IPS-20b (cell line): ENCODE results near the gene HELZ.

ENCODE experiments used
- H3K27ac ChIP-seq: one replicate; pipeline ENCODE4 v1.5.1; 2013; ENCODE audit warnings: low read length
- H3K27me3 ChIP-seq: 2 replicates; pipeline ENCODE4 v1.6.1; 2013; ENCODE audit warnings: mild to moderate bottlenecking, low read length, inconsistent platforms; ENCODE audit not compliant: insufficient read depth
- H3K36me3 ChIP-seq: 2 replicates; pipeline ENCODE4 v1.6.1; 2013; ENCODE audit warnings: low read depth, mild to moderate bottlenecking, inconsistent platforms, low read length, moderate library complexity; ENCODE audit not compliant: insufficient read depth
- H3K4me1 ChIP-seq: 2 replicates; pipeline ENCODE4 v1.6.1; 2013; ENCODE audit warnings: mild to moderate bottlenecking, control low read depth, inconsistent platforms, low read length, moderate library complexity; ENCODE audit not compliant: insufficient read depth
- H3K4me3 ChIP-seq: 2 replicates; pipeline ENCODE4 v1.5.1; 2013; ENCODE audit warnings: mild to moderate bottlenecking, low read length, inconsistent platforms
- H3K9ac ChIP-seq: 2 replicates; pipeline ENCODE4 v1.6.1; 2013; ENCODE audit warnings: low read depth, mild to moderate bottlenecking, inconsistent platforms, low read length, moderate library complexity
- H3K9me3 ChIP-seq: 2 replicates; pipeline ENCODE4 v1.6.1; 2013; ENCODE audit warnings: mild to moderate bottlenecking, low read depth, low read length, inconsistent platforms; ENCODE audit not compliant: insufficient read depth

Gene HELZ

GRCh38 chr17:67059372-67059771 lies 185.6 kb downstream of the HELZ start:
- Histone ChIP-seq H3K36me3 (no peaks in the 10 kb centered on the region), H3K4me1 (no peaks in the 10 kb centered on the region), H3K9ac (no peak overlapping the region), H3K9me3 (no peaks in the 10 kb centered on the region), H3K27ac (no peak overlapping the region), H3K27me3 (no peaks in the 10 kb centered on the region), H3K4me3 (no peak overlapping the region)

GRCh38 chr17:67058036-67058435 lies 187.0 kb downstream of the HELZ start:
- Histone ChIP-seq H3K4me3 (no peak overlapping the region), H3K27ac (no peak overlapping the region), H3K4me1 (no peaks in the 10 kb centered on the region), H3K27me3 (no peaks in the 10 kb centered on the region), H3K36me3 (no peaks in the 10 kb centered on the region), H3K9me3 (no peaks in the 10 kb centered on the region), H3K9ac (no peak overlapping the region)

- no peak overlapping the region for H3K9ac ChIP-seq
- H3K4me3 ChIP-seq: no peak overlapping the region
- H3K36me3 ChIP-seq: no peaks in the 10 kb centered on the region
- H3K9me3 ChIP-seq: no peaks in the 10 kb centered on the region
- no peak overlapping the region for H3K27ac ChIP-seq
- no peaks in the 10 kb centered on the region for H3K27me3 ChIP-seq
- no peaks in the 10 kb centered on the region for H3K4me1 ChIP-seq
Observed at GRCh38 chr17:67056746-67057490, 188.1 kb downstream of the HELZ start.

DNA sequence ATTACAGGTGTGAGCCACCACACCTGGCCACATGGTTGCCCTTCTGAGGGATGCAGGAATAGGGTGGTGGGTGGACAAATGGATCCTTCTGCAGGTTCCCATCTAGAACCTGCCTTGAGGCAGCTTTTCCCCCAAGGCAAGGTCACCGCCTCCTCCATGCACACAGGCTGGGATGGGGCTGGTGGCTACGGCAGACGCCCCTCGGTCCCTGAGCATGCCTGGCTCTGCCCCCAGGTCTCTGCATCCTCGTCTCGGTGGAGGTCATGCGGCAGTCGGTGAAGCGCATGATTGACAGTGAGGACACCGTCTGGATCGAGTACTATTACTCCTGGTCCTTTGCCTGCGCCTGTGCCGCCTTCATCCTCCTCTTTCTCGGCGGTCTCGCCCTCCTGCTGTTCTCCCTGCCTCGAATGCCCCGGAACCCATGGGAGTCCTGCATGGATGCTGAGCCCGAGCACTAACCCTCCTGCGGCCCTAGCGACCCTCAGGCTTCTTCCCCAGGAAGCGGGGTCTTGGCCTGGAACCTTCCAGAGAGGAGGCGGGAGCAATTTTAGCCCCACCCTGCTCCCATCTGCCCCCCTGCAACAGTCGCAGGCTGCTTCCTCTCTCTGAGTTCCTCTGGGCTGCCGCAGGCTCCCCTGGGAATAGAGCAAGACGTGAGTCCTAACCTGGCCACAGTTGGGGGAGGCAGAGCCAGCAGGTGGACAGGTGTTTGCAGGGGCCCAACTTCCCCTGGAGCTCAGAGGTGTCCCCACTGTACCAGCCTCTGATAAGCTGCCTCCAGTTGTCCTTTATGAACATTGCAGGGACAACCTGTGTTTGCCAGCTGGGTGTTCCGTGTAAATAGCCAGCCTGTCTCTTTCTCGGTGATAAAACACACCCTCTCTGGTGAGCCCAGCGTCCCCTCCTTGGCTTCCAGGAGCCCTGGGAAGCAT lies 188.9 kb downstream of the HELZ start:
- Histone ChIP-seq H3K36me3 (no peaks in the 10 kb centered on the region), H3K4me1 (no peaks in the 10 kb centered on the region), H3K27me3 (no peaks in the 10 kb centered on the region), H3K27ac (no peak overlapping the region), H3K9ac (no peak overlapping the region), H3K9me3 (no peaks in the 10 kb centered on the region), H3K4me3 (no peak overlapping the region)

- Histone ChIP-seq H3K9ac (no peak overlapping the region), H3K9me3 (no peaks in the 10 kb centered on the region), H3K36me3 (no peaks in the 10 kb centered on the region)
Observed at GRCh38 chr17:67055041-67055443, 190.0 kb downstream of the HELZ start.

DNA sequence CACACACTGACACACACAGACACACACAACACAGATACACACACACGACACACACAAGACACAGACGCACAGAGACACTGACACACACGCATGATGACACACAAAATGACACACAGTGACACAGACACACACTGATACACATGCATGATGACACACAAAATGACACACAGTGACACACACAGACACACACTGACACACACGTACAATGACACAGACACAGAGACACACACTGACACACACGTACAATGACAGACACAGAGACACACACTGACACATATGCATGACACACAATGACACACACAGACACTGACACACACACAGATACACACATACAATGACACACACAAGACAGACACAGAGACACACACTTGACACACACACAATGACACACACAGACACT lies 190.4 kb downstream of the HELZ start:
- no peak overlapping the region for H3K4me3 ChIP-seq
- H3K27ac ChIP-seq: no peak overlapping the region
- H3K27me3 ChIP-seq: no peaks in the 10 kb centered on the region
- H3K9ac ChIP-seq: no peak overlapping the region
- peaks cover 2% of the 10 kb centered on the region; the same call in 1 of the 2 replicates for H3K9me3 ChIP-seq
- no peaks in the 10 kb centered on the region for H3K36me3 ChIP-seq
- H3K4me1 ChIP-seq: no peaks in the 10 kb centered on the region

More at GRCh38 chr17:67055041-67055443, 190.0 kb downstream of the HELZ start:
- H3K4me1 ChIP-seq: no peaks in the 10 kb centered on the region
- no peak overlapping the region for H3K4me3 ChIP-seq
- H3K27ac ChIP-seq: no peak overlapping the region
- no peaks in the 10 kb centered on the region for H3K27me3 ChIP-seq

DNA sequence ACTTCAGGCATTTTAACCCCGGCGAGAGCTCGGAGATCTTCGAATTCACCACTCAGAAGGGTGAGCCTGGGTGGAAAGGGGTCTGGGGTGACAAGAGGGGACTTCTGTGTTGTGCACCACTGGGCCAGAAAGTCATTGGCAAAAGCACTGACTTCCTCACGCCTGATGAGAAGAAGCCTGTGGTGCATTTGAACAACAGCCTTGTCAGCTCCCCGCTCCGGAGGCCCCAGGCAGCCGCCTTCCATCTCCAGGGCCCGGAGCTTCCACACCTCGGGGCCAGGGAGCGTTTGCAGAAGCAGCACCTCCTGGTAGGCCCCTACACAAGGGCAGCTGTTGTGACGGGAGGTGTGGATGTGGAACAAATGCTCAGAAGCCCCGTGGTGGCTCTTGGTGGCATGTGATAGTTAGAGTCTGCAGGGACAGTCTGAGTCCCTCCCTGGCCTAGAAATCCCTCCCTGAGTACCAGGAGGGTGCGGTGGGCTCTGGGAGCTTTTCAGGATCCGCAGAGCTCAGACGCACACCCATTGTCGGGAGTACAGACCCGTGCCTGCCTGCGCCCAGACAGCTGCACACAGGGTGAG lies 190.9 kb downstream of the HELZ start:
- Histone ChIP-seq H3K27me3 (no peaks in the 10 kb centered on the region), H3K4me1 (no peaks in the 10 kb centered on the region), H3K36me3 (no peaks in the 10 kb centered on the region), H3K9me3 (peaks cover 7% of the 10 kb centered on the region), H3K9ac (no peak overlapping the region; the same call in 1 of the 2 replicates), H3K27ac (no peak overlapping the region), H3K4me3 (no peak overlapping the region)

GRCh38 chr17:67053438-67054000 lies 191.5 kb downstream of the HELZ start:
- Histone ChIP-seq H3K9ac (no peak overlapping the region; the same call in 1 of the 2 replicates), H3K36me3 (no peaks in the 10 kb centered on the region), H3K27ac (no peak overlapping the region), H3K4me1 (no peaks in the 10 kb centered on the region), H3K27me3 (no peaks in the 10 kb centered on the region), H3K9me3 (peaks cover 13% of the 10 kb centered on the region), H3K4me3 (no peak overlapping the region)

DNA sequence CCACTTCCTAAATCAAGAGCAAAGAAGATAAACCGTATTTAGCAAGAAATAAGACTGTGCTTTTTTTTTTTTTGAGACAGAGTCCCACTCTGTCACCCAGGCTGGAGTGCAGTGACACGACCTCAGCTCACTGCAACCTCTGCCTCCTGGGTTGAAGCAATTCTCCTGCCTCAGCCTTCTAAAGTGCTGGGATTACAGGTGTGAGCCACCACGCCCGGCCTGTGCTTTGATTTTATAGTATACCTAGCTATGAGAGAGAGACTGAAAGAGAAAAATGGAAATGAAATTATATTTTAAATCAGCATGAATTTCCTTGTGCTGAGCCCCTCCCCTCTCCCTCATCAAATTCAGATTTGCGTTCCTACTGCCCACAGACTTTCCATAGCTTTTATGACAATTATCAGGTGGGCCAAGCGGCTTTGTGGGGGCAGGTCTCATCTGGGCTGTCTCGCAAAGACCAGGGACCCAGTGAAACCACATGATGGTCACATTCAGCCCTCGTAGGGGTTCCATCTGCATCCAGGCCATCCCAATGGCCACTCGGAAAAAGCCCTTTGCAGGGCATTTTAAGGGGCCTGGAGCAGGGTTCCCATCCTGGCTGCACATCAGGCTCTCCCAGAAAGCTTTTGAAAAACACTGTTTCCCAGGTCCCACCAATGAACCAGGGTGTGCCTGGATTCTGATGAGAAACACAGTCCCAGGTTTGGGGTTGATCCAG lies 192.1 kb downstream of the HELZ start:
- no peak overlapping the region for H3K4me3 ChIP-seq
- H3K27ac ChIP-seq: no peak overlapping the region
- no peaks in the 10 kb centered on the region for H3K4me1 ChIP-seq
- H3K9me3 ChIP-seq: peaks cover 16% of the 10 kb centered on the region
- no peaks in the 10 kb centered on the region for H3K27me3 ChIP-seq
- no peak overlapping the region for H3K9ac ChIP-seq
- H3K36me3 ChIP-seq: no peaks in the 10 kb centered on the region

- H3K9ac ChIP-seq: no peak overlapping the region
- H3K4me3 ChIP-seq: no peak overlapping the region
- H3K9me3 ChIP-seq: peaks cover 23% of the 10 kb centered on the region
- H3K27ac ChIP-seq: no peak overlapping the region
- H3K4me1 ChIP-seq: no peaks in the 10 kb centered on the region
- no peaks in the 10 kb centered on the region for H3K36me3 ChIP-seq
- H3K27me3 ChIP-seq: no peaks in the 10 kb centered on the region
Observed at GRCh38 chr17:67051837-67052236, 193.2 kb downstream of the HELZ start.

- peaks cover 23% of the 10 kb centered on the region for H3K9me3 ChIP-seq
- H3K27ac ChIP-seq: no peak overlapping the region
- no peaks in the 10 kb centered on the region for H3K27me3 ChIP-seq
- no peaks in the 10 kb centered on the region for H3K4me1 ChIP-seq
- H3K4me3 ChIP-seq: no peak overlapping the region
- no peaks in the 10 kb centered on the region for H3K36me3 ChIP-seq
- H3K9ac ChIP-seq: no peak overlapping the region
Observed at GRCh38 chr17:67051155-67051538, 193.8 kb downstream of the HELZ start.
